Stimulated activated CD4-positive, alpha-beta T cell treated with anti-CD3 and anti-CD28 coated beads, Interleukin-15, amount 100 ng/mL, for 1 hour (primary cell): ENCODE data around the gene AZU1.

Experiments used
- DNase-seq, 2 donors: peaks; one replicate each; pipeline ENCODE4 v3.0.0-alpha.2; 2020; ENCODE audit warnings: low read depth in 1 of 2, low spot score in 1 of 2

The AZU1 gene

GRCh38 chr19:796692-797527 lies 30.7 kb upstream of the AZU1 start, which contains the start of gene PTBP1:
PTBP1 (plus strand) TSS chr19:797452; CDS start chr19:797498, 46 bp downstream.
- peak; percentile 96 to 99 for DNase-seq

GRCh38 chr19:797528-798414 lies 29.9 kb upstream of the AZU1 start:
- DNase-seq = peak; percentile 77 to 81

DNA sequence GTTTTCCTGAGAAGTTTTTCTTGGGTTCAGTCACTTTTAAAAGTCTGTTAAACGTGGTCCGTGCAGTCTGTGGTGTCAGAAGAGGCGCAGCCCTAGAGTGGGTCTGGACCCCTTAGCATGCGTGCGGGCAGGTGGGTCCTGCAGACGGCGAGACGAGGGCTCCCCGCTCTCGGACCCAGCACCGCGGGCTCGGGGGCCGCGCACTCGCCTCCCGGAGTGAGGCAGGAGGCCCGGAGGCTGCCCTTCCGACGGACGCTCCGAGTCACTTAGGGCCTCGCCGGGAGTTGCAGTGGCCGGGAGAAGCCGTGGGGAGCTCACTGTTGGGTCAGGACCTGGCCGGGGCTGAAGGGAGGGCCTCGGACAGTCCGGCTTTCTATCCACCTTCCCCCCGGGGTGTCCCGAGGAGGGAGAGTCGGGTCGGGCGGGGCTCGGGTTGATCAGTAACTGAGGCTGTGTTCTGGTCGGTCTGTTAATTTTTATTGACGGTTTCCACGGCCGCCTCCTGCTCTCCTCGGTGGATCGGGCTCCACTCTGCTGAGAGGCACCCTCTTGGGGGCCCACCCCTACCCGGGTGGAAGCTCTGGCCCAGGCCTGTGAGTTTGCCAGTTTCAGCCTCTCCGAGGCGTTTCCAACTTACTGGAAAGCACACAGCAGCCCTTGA lies 29.1 kb upstream of the AZU1 start:
- DNase-seq = no peak

- no peak for DNase-seq
Measured at GRCh38 chr19:799076-799881, 28.4 kb upstream of the AZU1 start.

- no peak for DNase-seq
Measured at GRCh38 chr19:800360-801029, 27.1 kb upstream of the AZU1 start.

GRCh38 chr19:801030-801860 lies 26.4 kb upstream of the AZU1 start:
- no peak for DNase-seq

GRCh38 chr19:801861-802497 lies 25.7 kb upstream of the AZU1 start:
- no peak for DNase-seq

- no peak for DNase-seq
Measured at GRCh38 chr19:802498-803098, 25.0 kb upstream of the AZU1 start.

DNA sequence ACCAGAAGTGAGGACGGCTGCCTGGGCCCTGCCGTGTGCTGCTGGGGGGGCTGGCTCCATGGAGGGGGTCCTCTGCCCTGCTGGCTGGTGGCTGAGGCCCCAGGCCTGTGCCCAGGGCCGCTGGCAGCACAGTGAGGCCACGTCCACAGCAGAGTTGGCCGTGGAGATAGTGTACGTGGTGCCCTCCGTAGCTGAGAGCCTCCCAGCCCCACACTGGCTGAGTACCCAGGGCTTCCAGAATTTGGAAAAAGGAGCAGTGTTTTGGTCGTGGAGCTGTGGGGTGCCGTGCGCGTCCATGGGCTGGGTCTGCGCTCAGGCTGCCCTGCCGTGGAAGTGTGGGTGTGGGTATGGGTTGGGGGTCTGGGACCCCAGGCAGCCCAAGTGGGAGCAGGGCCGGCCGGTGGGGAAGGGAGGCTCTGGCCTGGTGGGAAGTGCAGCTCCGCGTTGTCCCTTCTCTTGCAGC lies 24.5 kb upstream of the AZU1 start:
- no peak for DNase-seq

DNA sequence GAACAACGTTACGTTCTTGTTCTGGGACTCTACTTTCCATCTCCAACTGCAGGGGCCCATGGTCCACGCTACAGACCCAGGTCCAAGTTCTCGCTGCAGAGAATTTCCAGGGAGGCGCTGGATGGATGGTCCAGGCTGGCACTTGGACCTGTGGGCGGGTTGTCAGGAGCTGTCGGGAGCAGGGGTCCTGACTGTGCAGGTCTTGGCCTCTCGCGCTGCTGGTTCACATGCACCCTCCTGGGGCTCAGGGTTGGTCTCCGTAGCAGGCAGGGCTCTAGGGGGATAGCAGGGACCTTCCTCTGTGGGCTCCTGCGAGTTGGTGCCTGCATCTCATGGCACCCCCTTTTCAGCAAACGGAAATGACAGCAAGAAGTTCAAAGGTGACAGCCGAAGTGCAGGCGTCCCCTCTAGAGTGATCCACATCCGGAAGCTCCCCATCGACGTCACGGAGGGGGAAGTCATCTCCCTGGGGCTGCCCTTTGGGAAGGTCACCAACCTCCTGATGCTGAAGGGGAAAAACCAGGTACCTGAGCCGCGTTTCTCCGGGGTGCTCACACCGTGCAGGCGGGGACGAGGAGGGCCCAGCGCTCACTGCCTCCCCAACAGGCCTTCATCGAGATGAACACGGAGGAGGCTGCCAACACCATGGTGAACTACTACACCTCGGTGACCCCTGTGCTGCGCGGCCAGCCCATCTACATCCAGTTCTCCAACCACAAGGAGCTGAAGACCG lies 23.8 kb upstream of the AZU1 start:
- no peak for DNase-seq

DNA sequence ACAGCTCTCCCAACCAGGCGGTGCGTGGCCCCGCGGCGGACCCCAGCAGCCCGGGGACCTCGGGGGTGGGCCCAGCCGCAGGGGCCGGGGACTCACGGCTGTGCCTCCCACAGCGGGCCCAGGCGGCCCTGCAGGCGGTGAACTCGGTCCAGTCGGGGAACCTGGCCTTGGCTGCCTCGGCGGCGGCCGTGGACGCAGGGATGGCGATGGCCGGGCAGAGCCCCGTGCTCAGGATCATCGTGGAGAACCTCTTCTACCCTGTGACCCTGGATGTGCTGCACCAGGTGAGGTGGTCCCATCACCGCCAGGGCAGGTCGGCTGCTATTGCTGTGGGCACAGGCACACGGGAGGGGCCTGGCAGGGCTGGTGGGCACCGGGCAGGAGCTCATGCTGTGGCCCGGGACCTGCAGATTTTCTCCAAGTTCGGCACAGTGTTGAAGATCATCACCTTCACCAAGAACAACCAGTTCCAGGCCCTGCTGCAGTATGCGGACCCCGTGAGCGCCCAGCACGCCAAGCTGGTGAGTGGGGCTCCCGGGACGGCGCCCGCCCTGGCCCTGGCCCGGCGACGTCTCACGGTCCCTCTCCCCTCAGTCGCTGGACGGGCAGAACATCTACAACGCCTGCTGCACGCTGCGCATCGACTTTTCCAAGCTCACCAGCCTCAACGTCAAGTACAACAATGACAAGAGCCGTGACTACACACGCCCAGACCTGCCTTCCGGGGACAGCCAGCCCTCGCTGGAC lies 23.0 kb upstream of the AZU1 start:
- DNase-seq = no peak

DNA sequence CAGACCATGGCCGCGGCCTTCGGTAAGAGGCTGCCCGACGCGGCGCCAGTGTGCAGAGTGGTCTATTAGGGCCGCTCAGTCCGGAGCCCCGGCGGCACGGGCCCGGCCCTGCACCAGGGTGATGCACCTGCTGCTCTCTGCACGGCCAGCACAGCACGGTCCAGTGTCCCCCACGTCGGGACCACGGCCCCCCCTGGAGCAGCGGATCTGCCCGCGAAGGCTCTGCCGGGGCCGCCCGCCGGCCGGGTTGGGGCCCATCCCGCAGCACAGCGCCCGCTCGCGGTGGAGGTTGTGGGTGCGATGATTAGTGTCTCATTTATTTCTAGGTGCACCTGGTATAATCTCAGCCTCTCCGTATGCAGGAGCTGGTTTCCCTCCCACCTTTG lies 22.5 kb upstream of the AZU1 start:
- no peak for DNase-seq

GRCh38 chr19:805600-806550 lies 21.8 kb upstream of the AZU1 start:
- no peak for DNase-seq

DNA sequence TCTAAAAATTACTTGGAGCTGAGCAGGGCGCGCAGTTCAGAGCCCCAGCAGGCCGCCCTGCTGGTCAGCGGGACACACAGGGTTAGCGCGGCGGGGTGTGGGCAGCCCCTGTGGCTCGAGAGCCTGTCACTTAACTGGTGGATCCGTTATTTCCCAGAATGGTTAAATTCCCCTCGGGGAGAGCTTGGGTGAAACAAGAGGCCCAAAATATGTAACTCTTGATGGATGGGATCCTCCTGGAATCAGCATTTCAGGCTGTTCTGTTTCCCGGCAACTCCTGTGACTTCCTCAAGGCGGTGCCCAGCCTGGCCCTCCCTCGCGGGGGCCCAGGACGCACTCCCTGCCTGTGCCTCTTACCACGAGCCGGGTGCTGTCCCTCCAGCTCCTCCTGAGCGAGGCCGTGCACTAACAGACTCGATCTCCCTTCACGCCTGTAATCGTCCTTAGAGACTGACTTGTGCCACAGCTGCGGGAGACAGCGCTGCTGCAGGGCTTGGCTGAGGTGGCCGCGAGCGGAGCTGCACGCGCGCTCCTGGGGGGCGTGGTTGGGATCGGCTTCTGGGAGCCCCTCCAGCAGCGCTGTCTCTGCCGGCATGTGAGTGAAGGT lies 20.7 kb upstream of the AZU1 start:
- DNase-seq = no peak

- DNase-seq = no peak
Measured at GRCh38 chr19:807627-808422, 19.8 kb upstream of the AZU1 start.
